Neural progenitor cell (in vitro differentiated cells): ENCODE results near the gene HIVEP1.

Experiments
- EZH2 ChIP-seq: fragments of 200-600 bp; sonication (generic); IDR thresholded peaks from 2 replicates; pipeline ENCODE4 v1.6.1; 2017; ENCODE audit warnings: antibody characterized with exemption, mild to moderate bottlenecking, moderate library complexity
- TF ChIP-seq, protein P1 (sequence below): fragments of 200-600 bp; sonication (generic); IDR thresholded peaks from 2 replicates; pipeline ENCODE4 v1.5.1; 2017; ENCODE audit warnings: antibody characterized with exemption, mild to moderate bottlenecking

DNA sequence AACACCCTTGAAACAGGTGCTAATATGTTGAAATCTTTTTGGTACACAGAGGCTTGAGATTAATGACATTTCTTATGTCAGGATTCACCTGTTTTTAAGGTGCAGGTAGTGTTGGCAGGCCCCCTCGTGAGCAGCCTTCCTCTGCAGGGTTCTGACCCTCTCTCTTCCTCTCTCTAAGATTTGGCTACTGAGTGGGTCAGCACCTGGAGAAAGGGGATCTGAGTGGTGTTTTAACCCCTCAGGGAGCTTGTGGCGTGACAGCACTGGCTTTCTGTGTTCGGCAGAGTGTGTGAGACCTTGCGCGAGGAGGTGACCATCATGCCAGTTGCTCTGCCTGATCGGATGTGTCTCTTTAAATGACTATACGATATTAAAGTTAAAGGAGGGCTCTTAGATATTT, 37.1 kb downstream of the HIVEP1 start:
- TF ChIP-seq, protein P1, sequence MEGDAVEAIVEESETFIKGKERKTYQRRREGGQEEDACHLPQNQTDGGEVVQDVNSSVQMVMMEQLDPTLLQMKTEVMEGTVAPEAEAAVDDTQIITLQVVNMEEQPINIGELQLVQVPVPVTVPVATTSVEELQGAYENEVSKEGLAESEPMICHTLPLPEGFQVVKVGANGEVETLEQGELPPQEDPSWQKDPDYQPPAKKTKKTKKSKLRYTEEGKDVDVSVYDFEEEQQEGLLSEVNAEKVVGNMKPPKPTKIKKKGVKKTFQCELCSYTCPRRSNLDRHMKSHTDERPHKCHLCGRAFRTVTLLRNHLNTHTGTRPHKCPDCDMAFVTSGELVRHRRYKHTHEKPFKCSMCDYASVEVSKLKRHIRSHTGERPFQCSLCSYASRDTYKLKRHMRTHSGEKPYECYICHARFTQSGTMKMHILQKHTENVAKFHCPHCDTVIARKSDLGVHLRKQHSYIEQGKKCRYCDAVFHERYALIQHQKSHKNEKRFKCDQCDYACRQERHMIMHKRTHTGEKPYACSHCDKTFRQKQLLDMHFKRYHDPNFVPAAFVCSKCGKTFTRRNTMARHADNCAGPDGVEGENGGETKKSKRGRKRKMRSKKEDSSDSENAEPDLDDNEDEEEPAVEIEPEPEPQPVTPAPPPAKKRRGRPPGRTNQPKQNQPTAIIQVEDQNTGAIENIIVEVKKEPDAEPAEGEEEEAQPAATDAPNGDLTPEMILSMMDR, result no peak
- no peak for TF ChIP-seq EZH2
